NCI-H2196 treated with DMSO at 0.1 percent for 48 hours (cell line): ENCODE results near the gene GNPAT.
"Not testable (repeated sequence)": the region's sequence is repeated elsewhere in the genome, so short reads cannot be mapped to it uniquely, and the experiment has no call there.

Experiments used
- DNase-seq: peaks from one replicate; lab custom pipeline; 2025; ENCODE audit not compliant: unreplicated experiment; lab: John Stamatoyannopoulos, UW

The GNPAT gene

GRCh38 chr1:231240883-231241735, at the start of gene GNPAT:
GNPAT (plus strand) TSS chr1:231241212; CDS start chr1:231241379, 167 bp downstream.
- peak; percentile 78 for DNase-seq

- DNase-seq: peak; percentile 83
Measured at GRCh38 chr1:231192620-231193163, 48.3 kb upstream of the GNPAT start.

GRCh38 chr1:231193710-231194340, 47.2 kb upstream of the GNPAT start:
- DNase-seq: no peak

GRCh38 chr1:231194476-231194842, 46.6 kb upstream of the GNPAT start:
- no peak for DNase-seq

DNA sequence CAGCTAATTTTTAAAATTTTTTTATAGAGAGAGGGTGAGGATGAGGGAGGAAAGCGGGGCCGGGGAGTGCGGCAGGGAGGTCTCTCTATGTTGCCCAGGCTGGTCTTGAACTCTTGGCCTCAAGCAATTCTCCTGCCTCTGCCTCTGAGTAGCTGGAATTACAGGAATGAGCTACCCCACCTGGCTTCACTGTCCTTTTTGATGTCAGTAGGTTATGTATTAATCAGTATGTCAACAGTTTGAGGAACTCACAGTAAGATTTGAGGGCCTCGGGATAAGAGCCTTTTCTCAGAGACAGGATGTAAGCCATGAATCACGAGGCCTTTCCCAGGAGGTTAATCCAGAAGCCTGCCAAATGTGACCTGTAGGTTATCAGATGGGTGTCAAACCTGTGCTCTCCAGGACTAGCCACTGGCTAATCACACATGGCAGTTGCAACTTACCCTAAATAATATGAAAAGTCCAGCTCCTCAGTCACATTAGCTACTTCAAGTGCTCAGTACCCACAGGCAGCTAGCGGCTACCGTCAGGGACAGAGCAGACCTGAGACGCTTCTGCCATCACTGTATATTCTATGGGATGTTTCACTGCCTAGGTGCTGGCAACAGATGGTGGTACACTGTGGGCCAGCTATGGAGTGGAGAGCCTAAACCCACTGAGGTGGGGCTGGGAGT, 46.0 kb upstream of the GNPAT start:
- DNase-seq: no peak

DNA sequence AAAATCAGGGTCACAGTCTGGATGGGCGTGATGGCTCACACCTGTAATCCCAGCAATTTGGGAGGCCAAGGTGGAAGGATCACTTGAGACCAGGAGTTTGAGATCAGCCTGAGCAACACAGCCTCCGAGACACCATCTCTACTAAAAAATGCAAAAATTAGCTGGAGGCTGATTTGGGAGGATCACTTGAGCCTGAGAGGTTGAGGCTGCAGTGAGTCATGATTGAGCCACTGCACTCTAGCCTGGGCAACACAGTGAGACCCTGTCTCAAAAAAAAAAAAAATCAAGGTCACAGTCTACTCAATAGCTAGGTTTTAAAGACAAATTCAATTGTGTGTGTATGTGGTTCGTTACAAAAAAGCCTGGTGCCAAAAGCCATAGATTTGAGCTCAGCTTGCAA, 44.7 kb upstream of the GNPAT start:
- no peak for DNase-seq

- DNase-seq: no peak
Measured at GRCh38 chr1:231196728-231197127, 44.3 kb upstream of the GNPAT start.

GRCh38 chr1:231199868-231200267, 41.1 kb upstream of the GNPAT start:
- no peak for DNase-seq

- no peak for DNase-seq
Measured at GRCh38 chr1:231200388-231201031, 40.5 kb upstream of the GNPAT start.

- DNase-seq: no peak
Measured at GRCh38 chr1:231201375-231201978, 39.5 kb upstream of the GNPAT start.

DNA sequence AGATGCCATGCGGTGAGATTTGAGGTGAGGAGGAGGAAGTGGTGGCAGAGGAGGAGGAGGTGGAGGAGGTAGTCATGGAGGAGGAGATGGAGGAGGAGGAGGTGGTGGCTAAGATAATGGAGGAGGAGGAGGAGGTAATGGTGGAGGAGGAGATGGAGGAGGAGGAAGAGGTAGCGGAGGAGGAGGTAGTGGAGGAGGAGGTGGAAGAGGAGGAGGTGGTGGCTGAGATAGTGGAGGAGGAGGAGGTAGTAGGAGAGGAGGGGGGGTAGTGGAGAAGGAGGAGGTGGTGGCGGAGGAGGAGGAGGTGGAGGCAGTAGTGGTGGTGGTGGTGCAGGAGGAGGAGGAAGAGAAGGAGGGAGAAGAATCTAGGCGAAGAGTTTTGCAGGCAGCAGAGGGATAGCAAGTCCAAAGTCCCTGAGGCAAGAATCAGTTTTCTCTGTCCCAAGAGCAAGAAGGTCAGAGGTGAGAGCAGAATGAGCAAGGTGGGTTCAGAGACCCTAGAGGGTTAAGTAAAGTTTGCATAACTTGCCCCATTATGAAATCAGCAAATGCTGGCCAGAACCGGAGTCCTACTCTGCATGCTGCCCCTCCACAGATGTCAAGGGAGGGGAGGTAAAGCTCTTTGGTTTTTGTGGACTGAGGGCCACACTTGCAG, 38.9 kb upstream of the GNPAT start:
- DNase-seq: no peak

GRCh38 chr1:231203259-231204057, 37.6 kb upstream of the GNPAT start:
- no peak for DNase-seq

GRCh38 chr1:231206856-231207255, 34.2 kb upstream of the GNPAT start:
- DNase-seq: no peak

DNA sequence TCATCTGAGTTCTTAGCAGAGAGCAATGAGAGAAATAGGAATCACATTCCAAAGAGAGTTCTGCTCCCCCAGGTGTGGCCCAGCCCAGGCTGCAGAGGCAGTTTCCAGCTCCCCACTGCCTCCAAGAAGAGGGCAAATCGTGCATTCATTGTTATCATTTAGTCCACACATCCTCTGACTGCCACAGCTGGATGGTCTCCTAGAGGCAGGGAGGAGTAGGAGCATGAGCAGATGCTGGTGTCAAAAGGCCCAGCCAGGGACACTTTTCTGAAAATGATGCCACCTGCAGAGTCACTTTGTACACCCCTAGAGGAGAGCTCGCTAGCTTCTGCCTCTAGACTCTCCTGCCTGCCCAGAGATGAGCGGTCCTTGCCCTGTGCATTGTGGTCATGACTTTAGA, 33.6 kb upstream of the GNPAT start:
- no peak for DNase-seq

GRCh38 chr1:231208980-231209379, 32.0 kb upstream of the GNPAT start:
- no peak for DNase-seq

GRCh38 chr1:231209531-231209930, 31.5 kb upstream of the GNPAT start:
- DNase-seq: no peak

DNA sequence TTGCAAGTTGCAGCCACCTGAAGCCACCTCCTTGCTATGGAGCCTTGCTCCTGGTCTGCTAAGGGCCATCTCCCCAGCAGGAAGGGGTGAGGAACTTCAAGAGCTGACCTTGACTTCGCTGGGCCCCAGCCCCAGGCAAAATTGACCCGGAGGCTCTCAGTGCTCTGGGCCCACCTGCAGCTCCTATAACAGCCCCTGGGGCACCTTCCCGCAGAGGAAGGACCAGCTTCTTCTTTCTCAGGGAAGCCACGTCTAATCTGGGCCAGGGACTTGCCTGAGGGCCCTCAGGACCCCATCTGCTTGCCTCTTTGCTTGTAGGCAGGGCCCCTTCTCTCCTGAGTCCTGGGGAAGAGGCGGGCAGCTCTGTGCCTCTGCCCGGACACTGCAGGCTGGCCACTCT, 30.9 kb upstream of the GNPAT start:
- DNase-seq: no peak

GRCh38 chr1:231211005-231211857, 29.8 kb upstream of the GNPAT start:
- DNase-seq: peak; percentile 86

DNA sequence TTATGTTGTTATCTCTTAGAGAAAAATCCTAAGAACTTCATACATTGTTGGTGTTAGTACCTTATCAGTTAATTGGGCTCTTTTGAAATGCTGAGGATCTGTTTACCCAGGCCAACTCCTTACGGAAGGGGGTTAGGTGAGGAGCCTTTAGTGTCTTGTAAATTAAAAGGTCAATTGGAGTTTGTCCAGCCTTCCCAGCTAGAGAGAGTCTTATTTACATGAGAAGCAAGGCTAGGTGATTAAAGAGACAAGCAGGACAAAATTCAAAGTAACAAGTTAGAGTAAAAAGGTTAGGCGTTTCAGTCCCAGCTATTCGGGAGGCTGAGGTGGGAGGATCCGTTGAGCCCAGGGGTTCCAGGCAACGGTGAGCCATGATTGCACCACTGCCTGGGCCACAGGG, 28.7 kb upstream of the GNPAT start:
- not testable (repeated sequence) for DNase-seq
